ENCODE data around the gene NOC2L.

The NOC2L gene

GRCh38 chr1:929712-930632, 29.1 kb downstream of the NOC2L start:
- DNase-seq (ENCODE audit: low spot score), result no peak

GRCh38 chr1:928825-929661, 30.0 kb downstream of the NOC2L start:
- DNase-seq (ENCODE audit: low spot score), result no peak

GRCh38 chr1:927748-928147, 31.3 kb downstream of the NOC2L start:
- DNase-seq (ENCODE audit: low spot score), result no peak

DNA sequence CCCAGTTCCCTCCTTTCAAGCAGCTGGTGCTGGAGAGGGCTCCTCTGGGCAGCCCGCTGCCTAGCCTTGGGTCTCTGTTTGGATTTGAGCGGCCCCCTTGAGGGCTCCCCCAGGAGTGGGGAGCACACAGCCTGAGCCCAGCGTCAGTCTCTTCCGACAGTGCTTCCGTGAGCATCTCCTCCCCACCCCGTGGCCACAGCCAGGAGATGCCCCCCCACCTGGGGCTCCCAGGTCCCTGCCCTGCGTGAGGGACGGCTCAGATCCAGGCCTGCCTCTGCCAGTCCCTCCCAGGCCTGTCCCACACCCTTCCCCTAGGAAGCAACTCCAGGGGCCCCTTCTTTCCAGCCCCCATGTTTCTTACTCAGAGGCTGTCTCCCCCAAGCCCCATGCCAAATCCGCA, 31.8 kb downstream of the NOC2L start:
- DNase-seq (ENCODE audit: low spot score), result no peak

DNA sequence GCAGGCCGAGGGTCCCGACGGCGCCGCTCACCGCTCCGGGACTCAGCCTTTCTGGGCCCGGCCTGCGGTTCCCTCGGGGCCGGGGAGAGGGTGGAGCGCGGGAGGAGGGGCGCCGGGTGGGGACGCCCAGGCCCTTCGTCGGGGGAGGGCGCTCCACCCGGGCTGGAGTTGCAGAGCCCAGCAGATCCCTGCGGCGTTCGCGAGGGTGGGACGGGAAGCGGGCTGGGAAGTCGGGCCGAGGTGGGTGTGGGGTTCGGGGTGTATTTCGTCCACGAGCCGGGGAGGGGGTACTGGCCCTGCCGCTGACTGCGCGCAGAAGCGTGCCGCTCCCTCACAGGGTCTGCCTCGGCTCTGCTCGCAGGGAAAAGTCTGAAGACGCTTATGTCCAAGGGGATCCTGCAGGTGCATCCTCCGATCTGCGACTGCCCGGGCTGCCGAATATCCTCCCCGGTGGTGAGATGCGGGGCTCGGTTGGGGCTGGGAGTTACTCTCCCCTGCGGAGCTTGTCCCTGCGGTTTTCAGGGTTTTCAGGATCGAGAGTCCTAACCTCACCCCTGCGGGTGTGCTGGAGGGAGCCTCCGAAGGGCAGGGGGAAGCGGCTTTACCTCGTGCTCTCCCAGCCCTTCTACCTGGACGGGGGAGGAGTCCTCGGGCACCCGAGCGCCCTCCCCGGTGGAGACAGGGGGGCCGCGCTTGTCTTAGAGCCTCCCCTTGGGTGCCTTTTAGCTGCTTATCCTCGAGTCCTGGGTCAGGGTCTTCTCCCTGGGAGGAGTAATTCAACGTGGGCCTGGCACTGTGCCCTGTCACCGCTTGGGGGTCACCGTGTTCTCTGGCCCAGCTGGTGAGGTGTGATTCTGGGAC, 33.3 kb downstream of the NOC2L start:
- no peak for DNase-seq (ENCODE audit: low spot score)

DNA sequence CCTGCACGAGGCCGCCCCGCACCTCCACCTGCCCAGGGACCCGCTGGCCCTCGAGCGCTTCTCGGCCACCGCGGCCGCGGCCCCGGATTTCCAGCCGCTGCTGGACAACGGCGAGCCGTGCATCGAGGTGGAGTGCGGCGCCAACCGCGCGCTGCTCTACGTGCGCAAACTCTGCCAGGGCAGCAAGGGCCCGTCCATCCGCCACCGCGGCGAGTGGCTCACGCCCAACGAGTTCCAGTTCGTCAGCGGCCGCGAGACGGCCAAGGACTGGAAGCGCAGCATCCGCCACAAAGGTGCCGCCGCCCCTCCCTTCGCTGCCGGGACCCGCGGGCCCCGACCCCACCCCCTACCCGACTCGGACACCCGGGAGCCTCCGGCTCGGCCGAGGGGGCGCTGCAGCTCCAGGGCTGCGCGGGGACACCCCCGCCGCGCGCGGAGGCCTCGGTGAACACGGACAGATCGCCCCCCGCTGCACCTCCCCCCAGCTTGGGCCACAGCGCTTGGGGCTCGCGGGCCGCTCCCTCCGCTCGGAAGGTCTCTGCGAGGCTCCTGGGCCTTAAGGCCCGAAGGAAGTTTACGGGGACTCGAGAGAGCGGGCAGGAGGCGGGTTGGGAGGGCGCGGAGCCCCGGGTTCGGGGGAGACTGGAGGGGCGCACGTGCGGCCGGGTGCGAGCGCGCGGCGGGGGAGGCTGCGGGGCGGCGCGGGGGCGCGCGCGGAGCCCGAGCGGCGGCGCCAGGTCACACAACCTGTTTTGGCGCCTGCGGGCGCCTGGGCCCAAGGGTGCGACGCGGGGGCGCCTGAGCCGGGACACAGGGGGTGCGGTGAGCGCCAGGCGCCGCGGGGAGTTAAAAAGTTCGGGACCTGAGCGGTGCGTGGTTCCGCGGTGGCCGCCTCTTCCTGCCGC, 34.1 kb downstream of the NOC2L start:
- no peak for DNase-seq (ENCODE audit: low spot score)

- DNase-seq (ENCODE audit: low spot score), result no peak
Observed at GRCh38 chr1:923991-924655, 34.9 kb downstream of the NOC2L start.

DNA sequence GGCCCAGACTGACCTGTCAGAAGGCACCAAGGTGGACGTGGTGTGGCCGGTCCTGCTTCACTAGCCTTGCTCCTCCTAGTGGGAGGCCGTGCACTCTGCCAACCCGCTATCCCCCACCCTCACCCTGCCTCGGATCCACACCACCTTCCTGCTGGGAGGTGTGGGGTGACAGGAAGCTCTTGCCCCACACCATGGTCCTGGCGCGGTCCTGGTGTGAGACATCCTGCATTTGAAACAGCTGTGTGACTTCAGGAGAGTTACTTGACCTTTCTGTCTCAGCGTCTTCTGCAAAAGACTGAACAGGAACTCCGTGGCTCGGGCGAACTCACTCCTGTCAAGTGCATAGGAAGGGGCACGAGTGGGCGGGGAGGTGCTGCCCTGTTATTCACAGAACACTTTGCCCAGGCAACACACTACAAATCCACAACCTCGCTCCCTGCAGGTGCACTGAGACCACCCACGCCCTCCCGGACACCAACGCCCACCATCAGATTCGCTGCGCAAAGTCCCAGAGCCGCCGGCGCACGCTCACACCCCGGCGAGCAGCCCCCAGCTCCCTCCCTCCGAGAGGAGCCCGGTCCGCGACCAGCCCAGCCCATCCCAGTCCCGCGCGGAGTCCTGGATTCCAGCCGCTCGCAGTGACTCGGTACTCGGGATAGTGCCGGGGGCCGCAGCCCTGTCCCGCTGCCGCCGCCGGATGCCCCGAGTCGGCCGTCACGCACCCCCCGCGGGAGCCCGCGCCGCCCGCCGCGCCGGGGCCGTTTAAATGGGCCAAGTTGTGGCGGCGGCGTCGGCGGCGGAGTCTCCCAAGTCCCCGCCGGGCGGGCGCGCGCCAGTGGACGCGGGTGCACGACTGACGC, 35.7 kb downstream of the NOC2L start, which contains the start of gene SAMD11:
Gene SAMD11 (plus strand): TSS at position 793 of the 860 bp plus-strand sequence. CDS start 509 bp downstream, outside the sequence.
- DNase-seq (ENCODE audit: low spot score), result peak; percentile 90

DNA sequence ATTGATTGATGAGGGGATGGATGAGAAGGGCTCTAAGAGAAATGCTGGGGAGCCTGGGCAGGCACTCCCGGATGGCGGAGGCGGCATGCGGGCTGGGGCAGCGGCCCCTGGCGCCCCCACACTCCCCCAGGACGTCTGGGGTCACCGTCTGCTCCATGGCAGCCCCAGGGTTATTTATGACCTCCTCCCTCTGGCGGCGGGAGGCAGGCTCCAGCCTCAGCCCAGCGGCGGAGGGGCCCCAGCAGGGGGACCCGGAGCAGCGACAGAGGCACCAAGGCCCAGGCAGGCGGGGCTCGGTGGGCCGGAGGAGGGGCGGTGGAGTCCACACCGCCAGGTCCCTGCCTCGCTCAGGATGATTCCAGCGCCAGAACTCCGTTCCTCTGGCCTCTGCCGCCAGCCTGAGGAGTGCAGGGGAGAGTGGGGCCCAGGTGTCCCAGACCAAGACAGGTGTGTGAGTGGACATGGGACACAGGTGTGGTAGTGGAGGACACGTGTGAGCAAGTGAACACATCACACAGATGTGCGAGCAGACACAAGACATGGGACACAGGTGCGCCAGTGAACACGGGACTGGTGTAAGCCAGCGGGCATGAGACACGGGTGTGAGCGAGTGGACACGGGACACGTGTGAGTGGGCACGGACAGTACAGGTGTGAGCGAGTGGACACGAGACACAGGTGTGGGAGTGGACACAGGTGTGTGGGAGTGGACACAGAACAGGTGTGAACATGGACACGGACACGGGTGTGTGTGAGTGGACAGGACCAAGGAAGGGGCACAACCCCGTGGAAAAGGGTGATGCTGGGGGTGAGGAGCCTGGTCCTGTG, 37.8 kb downstream of the NOC2L start:
- peak; percentile 89 for DNase-seq (ENCODE audit: low spot score)

DNA sequence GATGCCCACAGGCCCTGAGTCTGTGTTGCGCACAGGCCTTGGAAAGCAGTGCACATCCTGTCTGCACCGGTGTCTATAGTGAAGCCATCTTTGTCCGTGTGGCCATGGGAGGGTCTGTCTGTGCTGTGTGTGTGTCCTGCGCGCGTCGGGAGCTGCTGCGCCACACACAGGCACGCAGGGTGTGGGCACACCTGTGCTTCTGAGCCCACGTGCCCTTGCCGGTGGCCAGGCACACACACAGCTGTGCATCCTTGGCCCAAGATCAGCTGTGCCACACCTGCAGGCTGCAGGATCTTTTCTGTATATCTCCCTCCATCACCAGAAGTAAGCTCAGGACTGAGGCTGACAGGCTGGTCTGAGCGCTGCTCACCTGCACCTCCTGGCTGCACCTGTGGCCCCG, 38.5 kb downstream of the NOC2L start:
- DNase-seq (ENCODE audit: low spot score), result no peak

DNA sequence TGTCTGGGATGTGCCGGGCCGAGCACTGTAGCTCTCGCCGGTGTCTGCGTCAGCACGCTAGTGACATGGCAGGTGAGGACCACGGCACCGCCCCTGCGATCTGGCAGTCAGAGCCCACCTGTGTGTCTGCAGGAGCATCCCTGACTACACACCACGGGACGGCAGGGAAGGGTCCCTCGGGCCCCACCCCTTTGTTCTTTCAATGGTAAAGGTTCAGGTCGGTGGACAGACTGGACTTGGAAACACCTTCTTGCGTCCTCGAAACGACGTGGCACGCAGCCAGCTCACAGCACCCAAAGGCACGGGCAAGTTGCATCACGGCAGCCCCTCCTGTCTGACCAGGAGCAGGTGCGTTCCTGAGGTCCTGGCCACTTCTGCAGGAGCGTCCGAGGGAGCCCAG, 39.0 kb downstream of the NOC2L start:
- DNase-seq (ENCODE audit: low spot score), result no peak

- no peak for DNase-seq (ENCODE audit: low spot score)
Observed at GRCh38 chr1:919271-919872, 39.7 kb downstream of the NOC2L start.

GRCh38 chr1:918843-919242, 40.2 kb downstream of the NOC2L start:
- DNase-seq (ENCODE audit: low spot score), result no peak

DNA sequence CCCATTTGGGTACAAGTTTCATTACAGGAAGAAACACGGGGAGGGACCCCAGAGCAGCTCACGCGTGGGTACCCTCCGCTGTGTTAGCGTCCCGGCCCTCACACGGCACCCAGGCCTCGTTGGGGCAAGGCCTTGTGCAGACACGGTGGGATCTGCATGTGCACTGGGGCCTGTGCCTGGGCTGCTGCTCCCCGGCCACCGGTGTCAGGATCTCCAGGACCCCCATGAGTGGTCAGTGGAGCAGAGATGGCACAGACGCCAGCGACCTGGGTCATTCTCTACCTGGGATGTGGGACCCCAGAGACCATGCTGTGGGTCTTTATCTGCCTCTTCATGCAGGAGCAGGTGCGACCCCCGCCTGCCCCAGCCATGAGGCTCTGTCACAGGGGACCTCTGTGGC, 40.7 kb downstream of the NOC2L start:
- DNase-seq (ENCODE audit: low spot score), result no peak

- no peak for DNase-seq (ENCODE audit: low spot score)
Observed at GRCh38 chr1:917466-918091, 41.5 kb downstream of the NOC2L start.

- no peak for DNase-seq (ENCODE audit: low spot score)
Observed at GRCh38 chr1:917076-917459, 42.0 kb downstream of the NOC2L start.
